Measurements from ENCODE around the gene RASA2.

RASA2 gene

DNA sequence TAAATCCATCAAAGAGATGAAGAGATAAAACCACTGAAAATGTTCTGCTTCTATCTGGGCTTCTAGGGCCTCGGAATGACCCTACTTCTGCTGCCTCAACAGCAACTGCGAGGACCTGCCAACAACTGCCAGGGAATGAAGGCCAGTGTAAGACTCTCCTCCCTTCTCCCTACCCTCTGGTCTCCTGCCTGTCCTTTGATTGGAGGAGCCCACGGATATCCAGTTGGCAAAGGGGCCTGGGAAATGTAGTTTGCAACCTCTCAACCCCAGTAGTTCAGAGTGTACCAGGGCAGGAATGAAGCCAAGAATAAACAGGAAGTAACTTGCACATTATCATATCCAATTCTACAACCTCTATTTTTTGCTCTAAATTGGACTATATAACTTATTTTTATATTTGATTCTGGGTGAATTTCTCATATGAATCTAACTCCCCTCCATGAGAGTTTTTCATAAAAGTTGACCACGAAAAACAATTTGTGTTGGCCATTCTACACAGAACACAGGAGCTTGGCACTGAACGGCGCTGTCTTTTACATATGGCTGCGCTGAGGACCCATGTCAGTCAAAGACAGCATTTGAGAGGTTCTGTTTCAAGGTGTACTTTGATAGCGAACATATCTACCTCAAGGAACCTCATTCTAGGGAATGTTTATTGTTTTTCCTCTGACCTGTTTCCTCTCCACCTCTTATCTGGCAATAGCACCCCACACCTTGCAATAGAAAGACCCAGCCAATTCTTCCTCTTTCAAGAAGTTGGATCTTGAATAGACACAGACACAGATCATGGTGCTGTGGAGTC is 160.1 kb downstream of the RASA2 start:
- no peak for DNase-seq (ENCODE audit: low read depth)

DNA sequence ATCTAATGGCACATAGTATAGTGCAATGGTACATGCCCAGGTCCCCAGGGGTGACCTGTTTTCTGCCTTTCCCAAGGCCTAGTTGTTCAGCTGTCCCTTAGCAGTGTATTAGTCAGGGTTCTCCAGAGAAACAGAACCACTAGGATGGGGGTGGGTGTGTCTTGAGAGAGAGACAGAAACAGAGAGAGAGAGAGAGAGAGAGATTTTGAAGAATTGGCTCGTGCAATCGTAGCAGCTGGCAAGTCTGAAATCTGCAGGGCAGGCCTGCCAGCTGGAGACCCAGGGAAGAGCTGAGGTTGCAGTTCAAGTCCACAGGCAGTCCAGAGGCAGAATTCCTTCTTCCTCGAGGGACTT is 160.7 kb downstream of the RASA2 start:
- DNase-seq (ENCODE audit: low read depth) = no peak

DNA sequence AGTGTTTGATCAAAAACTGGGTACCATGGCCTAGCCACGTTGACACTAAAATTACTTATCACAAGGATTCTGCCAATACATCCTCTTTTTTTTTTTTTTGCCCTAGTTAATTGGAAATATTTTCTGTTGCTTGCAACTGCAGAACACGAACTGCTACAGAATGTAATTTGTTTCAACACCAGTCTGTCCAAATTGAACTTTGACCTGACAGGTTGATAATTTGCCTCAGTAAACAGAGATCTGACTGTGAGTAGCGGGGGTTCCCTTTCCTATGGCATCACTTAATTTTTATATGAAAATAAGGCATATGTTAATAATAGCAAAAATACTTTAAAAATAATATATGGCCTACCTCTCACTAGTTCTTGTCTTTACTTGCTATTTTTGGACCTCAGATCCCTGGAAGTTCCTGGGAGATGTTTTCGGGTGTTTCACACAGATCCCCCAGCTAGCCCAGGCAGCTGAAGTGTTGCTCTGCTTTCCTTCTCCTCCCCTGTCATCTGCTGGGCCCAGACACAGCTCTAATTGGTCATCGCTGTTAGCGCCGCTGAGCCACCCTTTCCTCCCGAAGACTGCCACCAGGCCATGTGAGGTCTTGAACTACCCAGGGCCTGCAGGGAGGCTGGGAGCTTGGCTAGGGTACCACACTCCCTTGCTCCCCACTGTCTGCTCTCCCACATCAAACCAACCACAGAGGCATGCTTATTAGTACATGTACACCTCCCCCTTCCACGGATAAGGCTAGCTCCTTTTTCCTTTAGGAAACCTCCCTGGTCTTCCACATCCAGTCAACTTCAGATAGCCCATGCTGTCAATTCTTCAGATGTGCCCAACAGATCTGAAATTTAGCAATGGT is 161.5 kb downstream of the RASA2 start:
- DNase-seq (ENCODE audit: low read depth) = no peak

DNA sequence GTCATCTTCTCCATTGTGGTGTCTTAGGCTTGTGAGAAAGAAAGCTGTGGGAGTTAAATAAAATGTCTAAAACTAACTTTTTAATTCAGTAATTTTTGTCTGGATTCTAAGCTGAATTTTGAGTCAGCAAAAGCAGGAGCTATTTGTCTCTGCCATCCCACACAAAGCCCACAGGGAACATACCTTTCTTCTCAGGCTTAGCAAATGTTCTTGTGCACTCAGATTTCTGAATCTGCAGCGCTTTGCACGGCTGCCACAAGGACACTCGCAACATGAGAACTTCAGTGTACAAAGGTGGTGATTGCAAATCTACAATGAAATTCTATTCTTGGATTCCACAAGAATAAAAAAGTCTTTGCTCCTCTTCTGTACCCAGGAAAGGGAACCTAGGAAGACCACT is 163.0 kb downstream of the RASA2 start:
- DNase-seq (ENCODE audit: low read depth) = no peak

DNA sequence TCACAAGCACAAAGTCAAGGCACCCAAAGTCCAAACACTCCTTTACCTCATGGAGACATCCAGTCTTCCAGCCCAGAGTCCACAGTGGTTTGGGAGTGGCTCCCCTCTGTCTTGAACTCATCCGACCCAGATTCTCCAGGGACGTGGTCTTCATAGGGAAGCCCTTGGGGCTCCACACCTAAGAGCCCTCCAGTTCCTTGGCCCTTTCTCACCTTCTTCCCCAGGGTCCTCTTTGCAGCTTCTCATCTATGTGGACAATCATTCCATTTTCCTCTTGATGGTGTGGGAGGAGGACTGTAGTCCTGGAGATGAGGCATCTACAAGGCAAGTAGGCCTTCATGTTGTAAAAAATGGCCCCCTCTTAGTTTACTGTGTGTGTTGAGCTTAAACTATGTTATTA is 164.0 kb downstream of the RASA2 start:
- DNase-seq (ENCODE audit: low read depth) = no peak

DNA sequence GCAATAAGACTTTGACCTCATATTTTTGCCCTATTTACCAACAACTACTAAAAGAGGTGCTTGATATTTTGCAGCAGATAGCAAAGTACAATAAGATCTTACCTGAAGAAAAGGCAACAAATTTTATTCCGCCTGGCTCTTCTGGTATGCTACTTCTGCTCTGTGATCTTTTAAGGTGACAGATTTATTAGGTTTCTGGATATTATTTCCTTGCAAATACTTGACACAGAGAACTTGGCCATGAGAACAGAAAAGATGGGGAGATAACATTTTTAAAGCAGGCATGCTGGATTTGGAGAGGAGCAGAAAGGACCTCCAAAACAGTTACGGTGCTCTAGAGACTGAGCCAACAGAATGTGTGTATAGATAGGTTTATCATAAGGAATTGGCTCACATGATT is 164.6 kb downstream of the RASA2 start:
- DNase-seq (ENCODE audit: low read depth) = no peak

DNA sequence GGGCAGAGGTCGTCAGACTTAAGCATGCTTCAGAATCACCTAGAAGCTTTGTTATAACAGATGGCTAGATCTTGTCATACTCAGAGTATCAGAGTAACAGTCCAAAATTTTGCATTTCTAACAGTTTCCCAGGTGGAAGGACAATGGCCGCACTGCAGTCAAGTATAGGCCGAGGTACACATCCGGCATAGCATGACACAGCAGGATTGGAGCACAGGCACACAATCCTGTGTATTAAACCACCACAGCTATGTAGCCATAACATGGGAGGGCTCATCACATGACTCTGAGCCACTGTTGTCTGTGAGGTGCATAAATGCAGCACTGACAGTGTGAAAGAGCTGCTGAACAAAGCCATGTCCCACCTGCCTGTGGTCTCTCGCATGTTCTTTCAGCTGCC is 165.5 kb downstream of the RASA2 start:
- no peak for DNase-seq (ENCODE audit: low read depth)

DNA sequence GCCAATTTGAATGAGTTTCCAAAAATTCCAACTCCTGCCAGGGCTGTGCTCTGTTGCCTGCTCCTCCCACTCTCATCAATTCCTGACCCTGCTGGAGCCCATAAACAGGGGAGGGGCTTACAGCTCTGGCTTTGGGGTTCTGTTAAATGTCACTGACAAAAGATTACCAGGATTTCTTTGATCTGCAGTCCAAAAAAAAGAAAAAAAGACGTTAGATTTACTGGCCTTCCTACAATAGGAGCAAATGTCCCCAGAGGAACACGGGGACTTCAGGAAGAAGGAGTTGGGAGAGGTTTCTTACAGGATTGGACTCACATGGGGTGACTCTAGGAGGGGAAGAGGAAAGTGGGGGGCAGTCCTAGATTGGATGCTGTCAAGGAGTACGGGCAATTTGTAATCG is 167.0 kb downstream of the RASA2 start:
- no peak for DNase-seq (ENCODE audit: low read depth)

DNA sequence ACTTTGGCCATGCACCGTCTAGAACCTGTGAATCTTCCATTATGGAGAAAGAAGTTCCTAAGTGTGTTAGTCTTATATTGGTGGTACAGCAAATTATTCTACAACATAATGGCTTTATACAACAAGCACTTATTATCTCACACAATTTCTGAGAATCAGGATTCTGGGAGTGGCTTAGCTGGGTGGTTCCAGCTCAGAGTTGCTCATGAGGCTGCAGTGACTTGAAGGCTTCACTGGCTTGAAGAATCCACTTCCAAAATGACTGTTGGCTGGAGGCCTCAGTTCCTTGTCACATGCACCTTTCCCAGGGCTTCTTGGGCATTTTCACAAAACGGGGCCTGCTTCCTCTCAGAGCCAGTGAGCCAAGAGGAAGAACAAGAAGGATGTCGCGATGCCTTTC is 169.0 kb downstream of the RASA2 start:
- DNase-seq (ENCODE audit: low read depth) = no peak

DNA sequence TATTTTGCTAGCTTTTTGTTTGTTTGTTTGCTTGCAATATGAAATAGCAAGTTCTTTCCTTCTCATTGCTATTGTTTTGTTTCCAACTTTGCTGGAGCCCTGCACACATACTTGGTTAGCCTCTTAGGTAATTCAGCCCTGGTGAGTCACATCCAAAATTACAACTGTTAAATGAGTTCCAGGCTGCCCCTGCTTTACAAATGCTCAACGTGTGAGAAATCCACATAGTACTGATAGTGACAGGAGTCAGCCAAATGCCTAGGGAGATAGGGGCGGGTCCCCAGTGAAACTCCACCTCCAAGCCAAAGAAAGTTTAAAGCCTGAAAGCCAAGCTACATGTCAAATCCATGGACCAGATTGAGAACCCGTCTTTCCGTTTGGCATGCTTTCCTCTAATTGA is 169.9 kb downstream of the RASA2 start:
- DNase-seq (ENCODE audit: low read depth) = peak; percentile 87

DNA sequence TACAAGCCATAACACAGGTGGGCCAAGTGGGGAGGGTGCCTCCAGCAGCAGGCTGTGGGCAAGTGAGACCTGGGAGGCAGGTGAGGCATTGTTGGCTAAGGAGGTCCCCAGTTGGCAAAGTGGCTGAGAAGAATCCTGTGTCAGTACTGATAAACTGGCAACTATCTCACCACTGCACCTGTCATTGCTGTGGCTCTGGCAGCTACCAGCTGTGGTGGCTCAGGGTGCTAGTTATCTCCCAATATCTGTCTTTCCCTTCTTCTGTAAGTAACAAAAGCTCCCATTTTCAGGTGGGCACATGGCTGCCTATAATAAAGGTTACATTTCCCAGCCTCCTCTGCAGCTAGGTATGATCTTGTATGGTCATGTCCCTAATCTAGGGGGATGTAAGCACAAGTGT is 170.7 kb downstream of the RASA2 start:
- DNase-seq (ENCODE audit: low read depth) = no peak

DNA sequence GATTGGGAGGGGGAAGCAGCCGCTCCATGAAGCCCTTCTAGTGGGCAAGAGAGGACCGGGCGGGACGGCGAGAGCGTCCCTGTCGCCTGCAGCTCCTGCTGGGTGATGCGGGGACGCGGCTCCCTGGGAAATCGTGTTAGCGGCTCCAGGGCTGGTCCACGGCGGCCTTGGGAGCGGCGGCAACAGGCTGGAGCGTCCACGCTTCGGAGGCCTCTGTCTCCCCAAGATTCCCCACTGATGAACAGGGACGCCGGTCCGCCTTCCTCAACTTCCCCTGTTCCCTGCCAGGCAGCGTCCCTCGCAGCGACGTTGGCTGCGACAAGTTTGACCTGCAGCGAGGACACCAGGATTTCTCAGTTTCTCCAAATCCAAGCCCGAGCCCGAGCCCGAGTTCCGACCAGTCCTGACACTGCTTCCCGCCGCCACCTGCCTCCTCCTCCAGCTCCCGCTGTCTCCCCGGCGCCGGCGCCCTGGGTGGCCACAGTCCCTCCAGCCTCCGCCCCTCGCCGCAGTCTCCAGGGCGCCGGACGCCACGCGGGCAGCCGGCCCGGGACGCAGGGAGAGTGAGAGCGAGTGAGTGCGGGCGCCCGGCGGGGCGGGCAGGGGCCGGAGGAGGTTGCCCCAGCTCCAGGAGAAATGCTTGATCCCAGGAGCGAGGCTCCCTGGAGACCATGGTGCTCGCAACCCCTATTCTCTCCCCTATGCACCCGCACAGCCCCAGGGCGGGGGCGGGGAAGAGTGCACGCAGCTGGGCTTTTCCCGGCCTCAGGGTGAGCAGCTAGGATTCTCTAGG is 173.2 kb downstream of the RASA2 start:
- DNase-seq (ENCODE audit: low read depth) = no peak

DNA sequence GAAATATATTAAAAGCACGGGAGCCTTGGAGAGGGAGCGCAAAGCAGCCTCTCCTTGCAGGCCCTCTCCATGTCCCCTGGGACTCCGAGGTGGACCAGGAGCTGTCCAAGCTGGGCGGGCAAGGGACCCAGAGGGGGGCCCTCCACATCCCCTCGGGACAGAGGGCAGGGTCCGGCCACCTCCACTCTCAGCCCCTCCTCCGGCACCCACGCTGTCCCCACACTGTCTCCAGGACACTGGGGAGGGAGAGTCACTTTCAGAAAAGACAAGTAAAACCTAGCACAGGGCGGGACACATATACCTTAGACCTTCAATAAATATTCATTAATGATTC is 173.8 kb downstream of the RASA2 start:
- no peak for DNase-seq (ENCODE audit: low read depth)

DNA sequence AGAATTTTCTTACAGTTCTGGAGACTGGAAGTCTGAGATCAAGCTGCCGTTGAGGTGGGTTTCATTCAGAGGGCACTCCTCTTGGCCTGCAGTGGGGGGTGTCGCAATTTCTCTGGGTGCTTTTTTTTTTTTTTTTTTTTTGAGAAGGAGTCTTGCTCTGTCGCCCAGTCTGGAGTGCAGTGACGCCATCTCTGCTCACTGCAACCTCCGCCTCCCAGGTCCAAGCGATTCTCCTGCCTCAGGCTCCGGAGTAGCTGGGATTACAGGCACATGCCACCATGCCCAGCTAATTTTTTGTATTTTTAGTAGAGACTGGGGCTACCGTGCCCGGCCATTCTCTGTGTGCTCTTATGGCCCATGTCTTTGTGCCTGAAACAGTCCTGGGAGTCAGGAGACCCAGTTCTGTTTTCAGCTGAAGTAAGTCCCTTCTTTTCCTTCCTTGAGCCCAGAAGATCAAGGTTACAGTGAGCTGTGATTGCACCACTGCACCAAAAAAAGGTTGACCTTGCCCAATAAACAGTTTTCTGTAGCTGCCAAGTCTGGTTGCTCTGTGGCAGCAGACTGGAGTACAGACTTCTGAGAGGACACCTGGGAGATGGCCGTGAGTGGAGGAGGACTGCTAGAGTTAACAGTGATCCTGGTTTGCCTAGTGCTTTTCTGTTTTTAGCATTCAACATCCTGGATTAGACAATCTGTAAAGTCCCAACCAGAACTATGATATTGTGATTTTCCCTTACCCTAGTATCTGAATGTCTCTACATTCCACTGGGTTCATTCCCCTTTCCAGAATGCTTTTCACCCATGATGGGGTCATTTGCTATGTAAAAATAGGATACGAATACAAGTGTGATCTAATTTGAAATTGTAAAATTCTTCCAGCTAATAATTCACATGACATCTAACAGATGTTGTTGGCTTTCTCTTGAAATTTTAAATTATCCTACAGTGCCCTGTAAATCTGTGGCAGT is 174.7 kb downstream of the RASA2 start:
- no peak for DNase-seq (ENCODE audit: low read depth)

DNA sequence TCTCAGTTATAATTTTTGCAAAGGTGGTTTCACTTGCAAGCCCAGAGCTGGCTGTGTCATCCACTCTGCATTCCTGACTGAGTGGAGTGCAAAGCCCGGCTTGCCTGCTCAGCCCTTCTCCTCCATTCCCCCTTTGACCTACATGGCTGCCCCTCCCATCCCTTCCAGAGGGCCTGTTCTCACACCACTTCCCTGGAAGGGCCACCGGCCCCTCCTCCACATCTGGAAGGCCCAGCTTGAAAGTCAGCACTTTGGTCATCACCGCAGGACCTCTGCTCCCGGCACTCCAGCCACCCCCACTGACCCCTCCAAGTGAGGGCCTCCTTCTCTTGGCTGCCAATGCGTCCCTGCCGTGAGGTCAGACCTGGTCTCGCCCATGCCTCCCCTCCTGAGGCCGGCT is 177.2 kb downstream of the RASA2 start:
- no peak for DNase-seq (ENCODE audit: low read depth)

Data from GM04503 (cell line).